GM12801 (cell line): Measurements from ENCODE around the gene PEX14.

Experiments used
- CTCF ChIP-seq: IDR thresholded peaks from one replicate; pipeline ENCODE4 v1.5.1; 2011; ENCODE audit warnings: control low read depth; ENCODE audit not compliant: insufficient read length; ENCODE audit errors: extremely low read depth

The PEX14 gene

DNA sequence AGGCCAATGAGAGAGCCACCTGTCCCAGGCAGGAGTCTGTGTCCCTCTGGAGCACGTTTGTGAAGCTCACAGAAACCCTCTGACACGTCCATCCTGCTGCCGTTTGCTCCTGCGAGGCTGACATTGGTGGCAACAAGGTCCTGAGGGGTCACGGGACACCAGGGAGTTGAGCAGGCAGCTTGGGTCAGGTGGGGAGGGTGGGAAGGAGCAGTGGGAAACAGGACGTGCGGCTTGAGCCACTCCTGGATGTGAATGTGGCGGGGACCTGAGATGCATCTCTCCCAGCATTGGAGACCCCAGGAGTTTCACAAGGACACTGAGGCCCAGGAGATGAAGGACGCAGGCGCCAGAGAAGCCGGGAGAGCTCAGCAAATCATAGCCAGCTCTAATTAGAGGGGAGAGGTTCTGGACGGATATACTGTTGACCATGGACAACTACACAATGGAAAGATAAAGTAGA is 149.0 kb downstream of the PEX14 start:
- no peak for TF ChIP-seq CTCF

DNA sequence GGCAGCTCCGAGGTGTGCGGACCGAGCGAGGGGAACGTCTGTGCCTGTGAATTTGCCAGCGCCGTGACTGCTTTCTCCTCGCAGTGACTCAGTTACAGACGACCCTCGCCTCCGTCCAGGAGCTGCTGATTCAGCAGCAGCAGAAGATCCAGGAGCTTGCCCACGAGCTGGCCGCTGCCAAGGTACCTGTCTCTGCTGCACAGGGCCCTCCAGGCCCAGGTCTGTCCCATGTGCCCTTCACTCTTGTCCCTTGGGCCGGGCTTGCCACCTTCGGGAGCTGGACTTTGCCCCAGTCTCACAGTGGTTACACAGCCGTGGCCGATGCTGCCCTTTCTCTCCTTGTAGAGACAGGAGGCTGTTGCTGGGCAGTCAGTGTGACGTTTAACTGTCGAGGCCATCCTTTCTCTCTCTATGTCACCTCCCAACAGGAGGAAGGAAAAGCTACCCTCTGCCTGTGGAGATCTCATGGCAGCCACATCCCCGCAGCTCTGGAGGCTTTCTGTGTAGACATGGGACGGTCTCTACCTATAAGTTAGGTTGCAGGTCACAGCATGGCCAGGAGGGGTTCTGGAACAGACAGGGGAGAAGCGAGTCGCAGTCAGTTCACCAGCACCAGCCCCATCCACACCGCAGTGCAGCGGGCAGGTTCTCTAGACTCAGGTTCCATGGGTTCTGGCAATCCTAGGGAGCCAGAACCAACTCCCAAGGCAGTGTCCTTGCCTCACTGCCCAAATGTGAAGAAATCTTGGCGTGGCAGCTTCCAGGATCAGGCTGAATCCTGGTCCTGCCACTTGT is 149.7 kb downstream of the PEX14 start:
- TF ChIP-seq CTCF = no peak

- TF ChIP-seq CTCF = no peak
Measured at GRCh38 chr1:10625076-10625475, 150.3 kb downstream of the PEX14 start.

DNA sequence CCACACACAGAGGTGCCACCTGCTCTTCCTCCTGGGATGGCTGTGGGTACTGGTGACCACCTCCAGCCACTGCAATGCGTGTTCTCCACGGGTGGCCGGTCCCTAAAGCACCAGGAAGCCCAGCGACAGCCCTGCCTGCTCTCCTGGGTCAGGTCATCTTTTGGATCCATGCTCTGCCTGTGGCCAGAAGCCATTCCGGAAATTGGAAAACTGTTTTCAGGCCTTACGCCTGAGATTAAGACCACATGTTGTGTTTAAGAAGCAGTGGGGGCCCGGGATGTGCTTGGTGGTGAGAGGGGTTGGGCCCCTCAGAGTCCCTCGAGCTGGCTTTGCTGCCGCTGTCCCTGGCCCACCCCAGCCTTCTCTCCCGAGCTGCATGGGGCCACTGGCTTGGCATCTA is 150.8 kb downstream of the PEX14 start:
- TF ChIP-seq CTCF = no peak

GRCh38 chr1:10626131-10626731 is 151.5 kb downstream of the PEX14 start:
- no peak for TF ChIP-seq CTCF

- no peak for TF ChIP-seq CTCF
Measured at GRCh38 chr1:10626791-10627410, 152.2 kb downstream of the PEX14 start.

DNA sequence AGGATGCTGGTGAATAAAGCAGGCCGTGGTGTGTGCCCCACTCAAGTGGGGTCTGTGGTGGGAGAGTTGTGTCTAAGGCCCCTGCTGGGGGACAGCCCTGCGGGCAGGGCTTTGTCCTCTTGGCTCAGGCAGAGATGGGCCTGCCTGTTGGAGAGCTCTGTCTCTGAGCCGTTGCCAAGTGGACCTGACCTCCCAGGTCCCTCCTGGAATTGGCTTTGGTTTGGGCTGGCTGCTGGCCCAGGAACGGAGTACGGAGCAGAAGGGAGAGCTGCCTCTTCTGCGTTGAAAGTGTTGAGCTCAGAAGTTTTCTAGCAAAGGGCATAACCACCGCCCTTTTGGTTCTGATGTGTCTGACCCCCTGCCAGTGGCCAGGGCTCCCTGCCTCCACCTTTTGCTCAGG is 153.9 kb downstream of the PEX14 start:
- no peak for TF ChIP-seq CTCF
